CD4-positive, alpha-beta T cell treated with Interleukin-17A for 4 hours (primary cell): ENCODE data around the gene OR1C1.
"Not testable (repeated sequence)": the region's sequence is repeated elsewhere in the genome, so short reads cannot be mapped to it uniquely, and the experiment has no call there.

ENCODE experiments used
- DNase-seq: peaks from one replicate; pipeline ENCODE4 v3.0.0-alpha.2; 2020; ENCODE audit warnings: mixed read lengths

OR1C1 gene, protein sequence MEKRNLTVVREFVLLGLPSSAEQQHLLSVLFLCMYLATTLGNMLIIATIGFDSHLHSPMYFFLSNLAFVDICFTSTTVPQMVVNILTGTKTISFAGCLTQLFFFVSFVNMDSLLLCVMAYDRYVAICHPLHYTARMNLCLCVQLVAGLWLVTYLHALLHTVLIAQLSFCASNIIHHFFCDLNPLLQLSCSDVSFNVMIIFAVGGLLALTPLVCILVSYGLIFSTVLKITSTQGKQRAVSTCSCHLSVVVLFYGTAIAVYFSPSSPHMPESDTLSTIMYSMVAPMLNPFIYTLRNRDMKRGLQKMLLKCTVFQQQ

GRCh38 chr1:247760456-247760855 lies at the start of gene OR1C1:
OR1C1 (minus strand) TSS chr1:247760556; CDS start chr1:247758406, 2,150 bp downstream.
- no peak for DNase-seq

DNA sequence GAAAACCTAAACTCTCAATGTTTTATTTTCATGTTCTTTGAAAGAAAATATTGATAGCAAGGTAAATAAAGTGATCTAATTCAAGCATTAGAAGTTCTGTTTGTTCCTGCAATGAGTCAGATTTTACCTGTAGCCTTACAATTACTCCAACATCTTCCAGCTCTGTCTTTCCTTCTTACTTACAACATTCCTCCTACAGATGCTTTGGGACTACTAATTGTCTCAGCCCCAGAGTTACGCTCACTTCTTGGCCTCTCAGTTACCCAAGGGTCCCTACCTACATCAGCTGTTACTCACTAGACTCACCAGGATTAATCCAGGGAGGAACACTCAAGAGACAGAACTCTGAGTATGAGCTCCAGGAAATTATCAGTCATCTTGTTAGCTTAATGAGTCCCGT lies 37.2 kb upstream of the OR1C1 start:
- DNase-seq, result no peak

- no peak for DNase-seq
Measured at GRCh38 chr1:247769603-247770002, 9.2 kb upstream of the OR1C1 start.

GRCh38 chr1:247754311-247754710 lies 6.0 kb downstream of the OR1C1 start:
- DNase-seq, result not testable (repeated sequence)

GRCh38 chr1:247749870-247750269 lies 10.5 kb downstream of the OR1C1 start:
- no peak for DNase-seq

DNA sequence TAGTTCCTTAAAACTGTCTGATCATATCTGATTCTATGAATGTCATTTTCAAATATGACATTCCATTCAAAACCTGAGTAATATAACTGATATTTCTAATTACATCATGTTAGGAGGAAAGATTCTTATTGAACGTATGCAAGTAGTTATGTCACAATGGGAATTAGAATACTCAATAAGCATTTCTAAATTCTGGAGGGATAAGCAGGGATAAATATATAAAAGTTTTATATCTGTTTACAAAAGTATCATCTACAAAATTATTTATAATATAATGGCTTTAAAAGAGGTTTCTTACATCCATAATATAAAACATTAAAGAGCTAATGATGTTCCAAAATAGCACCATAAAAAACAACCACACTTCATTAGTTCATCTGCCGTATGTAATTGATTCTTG lies 12.3 kb downstream of the OR1C1 start, which contains the start of gene OR14A2:
Gene OR14A2, minus strand, starts transcription at position 101 of the 400 bp plus-strand sequence.
- DNase-seq, result no peak

- DNase-seq, result no peak
Measured at GRCh38 chr1:247747616-247748015, 12.7 kb downstream of the OR1C1 start.

GRCh38 chr1:247746391-247746935 lies 13.9 kb downstream of the OR1C1 start:
- DNase-seq, result no peak

- DNase-seq, result not testable (repeated sequence)
Measured at GRCh38 chr1:247742215-247742760, 18.1 kb downstream of the OR1C1 start.

DNA sequence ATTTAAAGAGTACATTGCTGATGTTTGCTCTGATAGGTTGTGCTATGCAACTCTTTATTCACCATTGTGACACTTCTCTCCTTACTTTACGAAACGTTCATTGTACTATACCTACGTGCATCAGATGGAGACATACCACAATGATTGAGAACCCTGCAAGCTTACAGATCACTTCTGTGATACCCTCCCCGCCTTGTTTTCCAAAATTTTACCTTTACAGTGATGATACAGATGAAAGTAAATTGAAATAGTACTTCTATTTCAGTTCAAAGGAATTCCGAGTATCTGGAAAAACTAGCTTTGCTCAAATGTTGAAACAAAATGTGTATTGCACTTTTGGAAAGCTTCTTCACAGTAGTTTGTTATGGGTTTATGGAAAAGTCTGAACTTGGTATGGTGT lies 18.6 kb downstream of the OR1C1 start:
- DNase-seq, result no peak

- no peak for DNase-seq
Measured at GRCh38 chr1:247740721-247741120, 19.6 kb downstream of the OR1C1 start.

DNA sequence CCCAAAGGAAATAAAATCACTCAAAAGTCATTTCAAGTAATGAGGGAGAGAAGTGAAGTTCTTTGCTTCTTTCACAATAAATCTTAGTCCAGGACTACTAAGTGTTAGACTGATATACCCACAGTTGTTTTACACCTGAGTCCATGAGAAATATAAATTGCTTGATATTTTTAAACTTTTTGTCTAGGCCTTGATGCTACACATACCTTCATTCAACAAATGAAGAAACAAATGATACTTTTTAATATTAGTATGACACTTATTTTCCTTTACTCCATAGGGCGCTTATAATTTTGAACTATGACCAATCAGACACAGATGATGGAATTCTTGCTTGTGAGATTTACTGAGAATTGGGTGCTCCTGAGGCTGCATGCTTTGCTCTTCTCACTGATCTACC lies 22.0 kb downstream of the OR1C1 start, which contains the start of gene OR14K1:
Gene OR14K1, plus strand, starts transcription at position 301 of the 400 bp plus-strand sequence. Its CDS starts 0 bp downstream, at position 301.
- DNase-seq, result no peak

GRCh38 chr1:247721222-247721621 lies 39.1 kb downstream of the OR1C1 start:
- no peak for DNase-seq

DNA sequence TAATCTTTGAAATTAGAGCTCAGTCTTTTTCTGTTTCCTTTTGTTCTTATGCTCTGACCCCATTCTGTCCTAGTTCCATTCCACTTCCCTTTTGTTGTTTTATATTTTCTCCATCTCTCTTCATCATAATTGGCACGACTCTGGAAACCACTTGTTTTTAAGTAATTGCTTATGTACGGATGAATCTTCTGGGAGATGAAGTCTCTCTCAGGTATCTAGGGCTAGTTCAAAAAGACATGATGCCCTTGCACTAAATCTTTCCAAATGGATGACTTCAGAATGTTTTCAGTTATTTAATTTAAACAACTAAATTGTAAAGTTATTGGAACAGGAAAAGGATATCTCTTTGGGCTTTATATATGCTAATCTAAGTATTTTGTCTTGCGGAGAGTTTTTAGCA lies 43.8 kb downstream of the OR1C1 start, which contains the start of gene OR6F1:
Gene OR6F1, minus strand, starts transcription at position 101 of the 400 bp plus-strand sequence. CDS start 3,891 bp downstream, outside the sequence.
- DNase-seq, result no peak

GRCh38 chr1:247713753-247714152 lies 46.6 kb downstream of the OR1C1 start:
- DNase-seq, result no peak

DNA sequence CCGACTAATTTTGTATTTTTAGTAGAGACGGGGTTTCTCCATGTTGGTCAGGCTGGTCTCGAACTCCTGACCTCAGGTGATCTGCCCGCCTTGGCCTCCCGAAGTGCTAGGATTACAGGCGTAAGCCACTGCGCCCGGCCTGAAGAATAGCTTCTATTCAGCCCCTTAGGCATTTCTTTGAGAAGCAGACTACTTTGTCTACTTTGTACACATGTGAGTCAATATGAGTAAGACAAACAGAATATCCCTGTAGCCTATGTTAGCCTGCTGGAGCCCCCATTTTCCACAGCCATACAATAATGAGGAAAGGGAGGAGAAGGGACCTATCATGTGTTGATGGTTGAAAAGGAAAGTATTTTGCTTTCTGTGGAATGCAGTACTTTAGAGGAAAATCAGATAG lies 49.7 kb downstream of the OR1C1 start:
- DNase-seq, result not testable (repeated sequence)
